Activated CD4-positive, alpha-beta T cell treated with anti-CD3 and anti-CD28 coated beads, Interleukin-2, amount 10 ng/mL, durations not matched to agents 24 days and 14 days (primary cell): ENCODE data around the gene HID1. TPM values are rescaled to one million over a fixed set of nuclear protein-coding genes. Genes with fewer than 3 reads are reported as not detected.
A peak's percentile ranks its signal among the peaks of the same experiment; 100 is the strongest.
"Not testable (repeated sequence)": the region's sequence is repeated elsewhere in the genome, so short reads cannot be mapped to it uniquely, and the experiment has no call there.

Experiments used
- DNase-seq: peaks from one replicate; pipeline ENCODE4 v3.0.0; 2022
- H3K27ac Mint-ChIP-seq: one replicate; pipeline ENCODE4 v1.8.0; 2022; ENCODE audit warnings: mild to moderate bottlenecking, mixed read lengths
- H3K27me3 Mint-ChIP-seq: one replicate; pipeline ENCODE4 v1.8.0; 2022; ENCODE audit warnings: mixed read lengths
- H3K36me3 Mint-ChIP-seq: one replicate; pipeline ENCODE4 v1.8.0; 2022; ENCODE audit warnings: low read depth, mild to moderate bottlenecking, mixed read lengths
- H3K4me1 Mint-ChIP-seq: one replicate; pipeline ENCODE4 v1.8.0; 2021; ENCODE audit warnings: mixed read lengths
- H3K4me3 Mint-ChIP-seq: one replicate; pipeline ENCODE4 v1.8.0; 2022; ENCODE audit warnings: mild to moderate bottlenecking, moderate library complexity, mixed read lengths
- H3K9me3 Mint-ChIP-seq: one replicate; pipeline ENCODE4 v1.8.0; 2021; ENCODE audit warnings: mixed read lengths
- intact Hi-C: fragments of 100-400 bp; cut with micrococcal nuclease; formaldehyde crosslinking; loops from one replicate; pipeline ENCODE4 v1.15.1; 2023
- total RNA-seq: library from RNA; stranded (reverse); gene quantifications from 2 replicates; pipeline ENCODE4 v1.2.3, GENCODE V29; 2022

Gene HID1
- total RNA-seq, 1 donor from 2014 or later: not detected

- Mint-ChIP-seq H3K27me3 (peaks cover 42% of the 10 kb centered on the region), H3K9me3 (no peaks in the 10 kb centered on the region), H3K4me3 (peak overlapping the region; percentile 67), H3K4me1 (peaks cover 5% of the 10 kb centered on the region), H3K36me3 (no peaks in the 10 kb centered on the region), H3K27ac (no peak overlapping the region)
- DNase-seq: no peak
- intact Hi-C loops: no loop called here
These were observed 1.3 kb downstream of the HID1 start for GRCh38 chr17:74971069-74971841.

DNA sequence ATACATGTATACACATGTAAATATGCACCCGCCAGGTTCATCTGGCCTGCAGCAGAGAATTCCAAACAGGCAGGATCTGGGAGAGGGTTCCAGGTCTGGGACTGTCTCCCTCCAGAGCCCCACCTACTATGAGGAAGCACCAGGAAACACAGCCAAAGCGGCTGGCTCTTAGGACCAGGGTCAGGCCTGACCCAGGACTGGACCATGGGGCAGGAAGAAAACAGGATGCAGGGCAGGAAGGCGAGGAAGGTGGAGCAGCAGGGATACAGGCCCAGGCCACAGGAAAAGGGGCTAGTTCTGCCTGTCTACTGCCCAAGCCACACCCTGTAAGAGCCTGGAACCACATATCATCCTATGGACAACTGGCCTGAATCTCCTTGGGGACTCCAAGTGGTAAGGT, 2.2 kb downstream of the HID1 start:
- peaks cover 5% of the 10 kb centered on the region for H3K4me1 Mint-ChIP-seq
- intact Hi-C loops: no loop called here
- no peak overlapping the region for H3K4me3 Mint-ChIP-seq
- H3K36me3 Mint-ChIP-seq: no peaks in the 10 kb centered on the region
- H3K27ac Mint-ChIP-seq: no peak overlapping the region
- H3K9me3 Mint-ChIP-seq: no peaks in the 10 kb centered on the region
- peaks cover 38% of the 10 kb centered on the region for H3K27me3 Mint-ChIP-seq
- no peak for DNase-seq

- H3K4me1 Mint-ChIP-seq, H3K36me3 Mint-ChIP-seq, DNase-seq, H3K27ac Mint-ChIP-seq, H3K9me3 Mint-ChIP-seq, H3K4me3 Mint-ChIP-seq: not testable (repeated sequence)
- intact Hi-C loops: loop anchor here (10.0 kb wide), 1 partner anchor 145 kb away; no protein-coding TSS in a partner anchor
- H3K27me3 Mint-ChIP-seq: peaks cover 32% of the 10 kb centered on the region
These were observed 3.1 kb downstream of the HID1 start for GRCh38 chr17:74969501-74969900.

GRCh38 chr17:74968361-74968780, 4.2 kb downstream of the HID1 start:
- H3K4me3 Mint-ChIP-seq: no peak overlapping the region
- no peak overlapping the region for H3K27ac Mint-ChIP-seq
- no peaks in the 10 kb centered on the region for H3K9me3 Mint-ChIP-seq
- H3K36me3 Mint-ChIP-seq: no peaks in the 10 kb centered on the region
- intact Hi-C loops: loop anchor here (10.0 kb wide), 1 partner anchor 146 kb away; no protein-coding TSS in a partner anchor
- peaks cover 5% of the 10 kb centered on the region for H3K4me1 Mint-ChIP-seq
- no peak for DNase-seq
- peaks cover 21% of the 10 kb centered on the region for H3K27me3 Mint-ChIP-seq

- DNase-seq: no peak
- Mint-ChIP-seq H3K4me1 (peaks cover 8% of the 10 kb centered on the region), H3K36me3 (no peaks in the 10 kb centered on the region), H3K27ac (no peak overlapping the region), H3K9me3 (no peaks in the 10 kb centered on the region), H3K4me3 (no peak overlapping the region), H3K27me3 (peaks cover 4% of the 10 kb centered on the region)
- intact Hi-C loops: loop anchor here (5.0 to 10.0 kb wide), 2 partner anchors 150 to 237 kb away; no protein-coding TSS in a partner anchor
These were observed 7.5 kb downstream of the HID1 start for GRCh38 chr17:74964988-74965622.

GRCh38 chr17:74964246-74964761, 8.3 kb downstream of the HID1 start:
- no peak overlapping the region for H3K4me3 Mint-ChIP-seq
- H3K9me3 Mint-ChIP-seq: no peaks in the 10 kb centered on the region
- intact Hi-C loops: loop anchor here (5.0 to 10.0 kb wide), 2 partner anchors 150 to 238 kb away; no protein-coding TSS in a partner anchor
- peaks cover 7% of the 10 kb centered on the region for H3K27me3 Mint-ChIP-seq
- no peaks in the 10 kb centered on the region for H3K36me3 Mint-ChIP-seq
- no peak for DNase-seq
- peaks cover 8% of the 10 kb centered on the region for H3K4me1 Mint-ChIP-seq
- H3K27ac Mint-ChIP-seq: no peak overlapping the region

- peaks cover 10% of the 10 kb centered on the region for H3K27me3 Mint-ChIP-seq
- no peaks in the 10 kb centered on the region for H3K36me3 Mint-ChIP-seq
- peaks cover 8% of the 10 kb centered on the region for H3K4me1 Mint-ChIP-seq
- no peaks in the 10 kb centered on the region for H3K9me3 Mint-ChIP-seq
- no peak for DNase-seq
- H3K27ac Mint-ChIP-seq: no peak overlapping the region
- H3K4me3 Mint-ChIP-seq: no peak overlapping the region
- intact Hi-C loops: loop anchor here (5.0 to 10.0 kb wide), 2 partner anchors 151 to 239 kb away; no protein-coding TSS in a partner anchor
These were observed 8.9 kb downstream of the HID1 start for GRCh38 chr17:74963656-74964055.

DNA sequence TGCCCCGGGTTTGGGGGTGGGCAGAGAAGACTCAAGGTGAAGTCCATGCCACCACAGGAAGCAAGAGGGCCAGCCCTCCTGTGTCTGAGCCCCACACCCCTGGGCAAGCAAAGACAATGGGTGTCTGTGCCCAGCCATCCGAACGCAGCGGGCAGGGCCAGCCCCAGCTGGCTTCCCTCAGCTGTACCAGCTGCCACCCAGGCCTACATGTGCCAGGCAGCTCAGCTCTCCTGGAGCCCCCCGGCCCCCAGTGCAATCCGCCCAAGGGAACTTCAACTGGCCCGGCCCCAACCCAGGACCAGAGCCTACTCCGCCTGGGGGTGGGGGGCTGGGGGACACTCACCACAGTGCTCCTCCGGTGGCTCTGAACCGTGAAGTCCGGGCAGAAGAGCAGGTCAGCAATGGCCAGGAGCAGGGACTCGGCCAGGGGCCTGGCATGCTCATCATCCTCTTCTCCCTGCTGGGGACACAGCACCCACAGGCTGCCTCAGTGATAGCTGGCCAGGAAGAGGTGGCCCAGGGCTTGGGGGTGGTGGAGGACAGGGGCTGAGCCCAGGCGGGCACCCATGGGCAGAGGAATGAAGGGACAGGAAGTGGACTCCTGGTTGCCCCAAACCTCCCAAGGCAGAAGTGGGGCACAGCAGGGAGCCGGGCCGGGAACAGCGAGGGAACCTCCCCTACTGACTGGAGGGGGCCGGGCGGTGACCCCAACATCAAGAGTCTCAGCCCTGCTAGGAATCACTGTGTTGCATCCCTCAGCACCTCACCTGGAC, 9.8 kb downstream of the HID1 start:
- H3K9me3 Mint-ChIP-seq: no peaks in the 10 kb centered on the region
- H3K36me3 Mint-ChIP-seq: no peaks in the 10 kb centered on the region
- intact Hi-C loops: loop anchor here (5.0 to 10.0 kb wide), 2 partner anchors 152 to 239 kb away; no protein-coding TSS in a partner anchor
- no peak overlapping the region for H3K4me3 Mint-ChIP-seq
- no peak overlapping the region for H3K27ac Mint-ChIP-seq
- H3K27me3 Mint-ChIP-seq: peaks cover 14% of the 10 kb centered on the region
- DNase-seq: no peak
- peaks cover 8% of the 10 kb centered on the region for H3K4me1 Mint-ChIP-seq

DNA sequence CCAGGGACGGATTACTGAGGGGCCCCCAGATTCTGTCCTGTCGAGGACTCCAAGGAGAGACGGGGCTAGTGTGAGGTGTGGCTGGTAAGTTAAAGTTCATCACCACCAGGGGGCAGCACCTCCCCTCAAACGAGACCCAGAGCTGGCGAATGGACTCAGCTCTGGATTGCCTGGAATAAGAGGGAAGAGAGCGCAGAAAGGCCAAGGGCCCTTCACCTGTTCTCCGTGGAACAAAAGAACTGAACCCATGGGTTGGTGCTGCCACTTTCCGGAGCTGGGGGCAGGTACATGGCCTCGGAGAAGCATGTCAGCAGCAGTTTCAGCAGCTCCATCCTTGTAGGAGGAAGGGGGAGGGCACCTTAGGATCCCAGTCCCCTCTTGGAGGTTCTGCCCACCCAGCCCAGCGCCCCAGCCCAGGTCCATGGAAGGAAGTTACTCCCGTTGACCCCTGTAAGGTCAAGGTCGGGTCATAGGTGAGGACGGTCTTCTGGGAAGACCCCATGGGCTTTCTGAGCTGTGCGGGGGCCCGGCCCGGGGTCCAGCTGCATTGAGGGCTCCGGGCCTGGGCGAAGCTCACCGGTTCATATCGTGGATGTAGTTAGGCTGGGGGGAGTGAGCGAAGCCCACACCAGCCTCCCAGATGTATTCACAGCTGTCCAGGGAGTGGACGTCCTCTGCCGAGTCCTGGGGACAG, 10.8 kb downstream of the HID1 start:
- H3K27me3 Mint-ChIP-seq: peaks cover 14% of the 10 kb centered on the region
- H3K27ac Mint-ChIP-seq: no peak overlapping the region
- H3K4me3 Mint-ChIP-seq: no peak overlapping the region
- H3K9me3 Mint-ChIP-seq: no peaks in the 10 kb centered on the region
- intact Hi-C loops: loop anchor here (2.0 to 10.0 kb wide), 5 partner anchors 51 to 240 kb away; partner anchors contain the start of gene MRPL58
- peak; percentile 95 for DNase-seq
- peaks cover 8% of the 10 kb centered on the region for H3K4me1 Mint-ChIP-seq
- no peaks in the 10 kb centered on the region for H3K36me3 Mint-ChIP-seq

DNA sequence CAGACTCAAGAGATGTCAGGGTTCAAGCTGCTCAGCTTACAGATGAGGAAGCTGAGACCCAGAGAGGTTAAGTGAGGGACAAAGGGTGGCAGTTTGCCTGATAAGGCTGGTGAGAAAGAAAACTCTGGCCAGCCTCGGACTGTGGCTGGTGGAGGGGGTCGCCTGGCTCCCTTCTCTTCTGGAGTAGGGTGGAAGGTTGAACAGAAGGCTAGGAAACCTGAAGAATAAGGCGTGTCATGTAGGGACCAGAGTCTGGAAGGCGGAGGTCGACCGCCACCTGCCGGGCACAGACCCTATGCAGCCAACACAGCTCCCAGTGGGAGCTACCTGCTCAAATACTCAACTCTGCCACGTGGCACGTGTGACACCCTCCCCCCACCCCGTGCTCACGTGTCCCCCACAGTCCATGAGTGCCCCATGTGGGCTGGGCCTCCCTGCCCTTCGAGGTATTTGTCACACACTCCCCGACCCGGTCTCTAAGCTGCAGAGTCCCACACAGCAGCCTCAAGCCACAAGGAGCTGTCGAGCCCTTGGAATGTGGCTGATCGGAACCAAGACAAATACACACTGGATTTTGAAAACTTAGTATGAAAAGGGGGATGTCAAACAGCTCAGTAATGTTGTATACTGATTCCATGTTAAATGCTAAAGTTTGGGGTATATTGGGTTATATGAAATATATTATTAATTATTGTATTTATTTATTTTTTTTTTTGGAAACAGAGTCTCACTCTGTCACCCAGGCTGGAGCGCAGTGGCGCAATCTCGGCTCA, 11.8 kb downstream of the HID1 start:
- H3K36me3 Mint-ChIP-seq: no peaks in the 10 kb centered on the region
- H3K27ac Mint-ChIP-seq: no peak overlapping the region
- H3K4me3 Mint-ChIP-seq: no peak overlapping the region
- H3K4me1 Mint-ChIP-seq: peaks cover 8% of the 10 kb centered on the region
- intact Hi-C loops: loop anchor here (1.0 to 10.0 kb wide), 6 partner anchors 37 to 242 kb away; partner anchors contain the start of genes MRPL58 and USH1G
- no peaks in the 10 kb centered on the region for H3K9me3 Mint-ChIP-seq
- H3K27me3 Mint-ChIP-seq: peaks cover 16% of the 10 kb centered on the region
- peak; percentile 79 for DNase-seq

DNA sequence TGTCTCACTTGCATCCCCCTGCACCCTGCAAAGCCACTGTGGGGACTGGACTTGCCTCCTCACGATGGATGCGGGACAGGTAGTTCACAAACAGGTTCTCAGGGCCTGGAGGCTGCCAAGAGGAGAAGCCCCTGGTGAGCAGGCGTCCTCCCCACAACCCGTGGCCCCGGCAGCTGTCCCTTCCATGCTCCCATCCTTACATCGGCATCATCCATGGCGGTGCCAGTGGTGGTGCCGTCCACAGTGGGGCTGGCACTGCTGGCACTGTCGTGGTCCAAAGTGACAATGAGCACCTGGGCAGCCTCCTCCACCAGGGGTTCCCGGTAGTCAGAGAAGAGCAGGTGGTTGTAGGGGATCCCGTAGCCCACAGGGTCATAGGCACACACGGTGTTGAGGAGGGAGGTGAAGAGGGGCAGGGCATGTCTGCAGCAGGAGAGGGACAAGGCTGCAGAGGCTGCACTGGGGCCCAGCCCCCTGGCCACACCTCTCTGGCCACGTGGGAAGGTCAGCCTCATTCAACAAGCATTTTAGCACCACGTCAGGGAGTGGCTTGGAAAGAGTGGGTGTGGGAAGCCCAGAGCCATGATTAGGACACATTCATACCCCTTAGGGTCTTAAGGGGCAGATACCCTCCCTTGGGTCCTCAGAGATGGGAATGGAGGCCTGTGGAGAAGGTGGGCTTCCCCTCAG, 12.6 kb downstream of the HID1 start:
- Mint-ChIP-seq H3K4me3 (no peak overlapping the region), H3K27me3 (peaks cover 16% of the 10 kb centered on the region), H3K27ac (no peak overlapping the region), H3K4me1 (peaks cover 8% of the 10 kb centered on the region), H3K36me3 (no peaks in the 10 kb centered on the region), H3K9me3 (no peaks in the 10 kb centered on the region)
- DNase-seq: no peak
- intact Hi-C loops: loop anchor here (1.0 to 10.0 kb wide), 6 partner anchors 37 to 242 kb away; partner anchors contain the start of genes MRPL58 and USH1G
